ENCODE data around the gene SPON1. TPM values are rescaled to one million over a fixed set of nuclear protein-coding genes. Genes with fewer than 3 reads are reported as not detected.

The SPON1 gene
- total and polyA plus RNA-seq, 8 donors = 0.83 to 17.5 (median 1.7) TPM

- H3K4me3 ChIP-seq = no peak overlapping the region
- H3K27me3 ChIP-seq = no peaks in the 10 kb centered on the region
- no peaks in the 10 kb centered on the region for H3K9me3 ChIP-seq
- peak in 2 of 4 donors; percentile 33 to 35 for TF ChIP-seq CTCF (IDR thresholded peaks at IDR 0.05)
- no peak overlapping the region for H3K27ac ChIP-seq
- H3K36me3 ChIP-seq = no peaks in the 10 kb centered on the region
- peaks cover 7 to 18% (median 16%) of the 10 kb centered on the region in 3 donors for H3K4me1 ChIP-seq
- intact Hi-C loops (cut with DNase I) = loop anchor here in 1 of 3 donors (10.0 kb wide), 1 partner anchor 136 kb away; no protein-coding TSS in a partner anchor
- ATAC-seq (peak; percentile 64 to 93 (median 87)), DNase-seq (no peak), FAIRE-seq (no peak)
- 14 to 16% methylated on average over 5 of the region's 5 CpGs for WGBS, 2 donors
These were observed 345.8 kb downstream of the SPON1 start for GRCh38 chr11:14308114-14308896.

DNA sequence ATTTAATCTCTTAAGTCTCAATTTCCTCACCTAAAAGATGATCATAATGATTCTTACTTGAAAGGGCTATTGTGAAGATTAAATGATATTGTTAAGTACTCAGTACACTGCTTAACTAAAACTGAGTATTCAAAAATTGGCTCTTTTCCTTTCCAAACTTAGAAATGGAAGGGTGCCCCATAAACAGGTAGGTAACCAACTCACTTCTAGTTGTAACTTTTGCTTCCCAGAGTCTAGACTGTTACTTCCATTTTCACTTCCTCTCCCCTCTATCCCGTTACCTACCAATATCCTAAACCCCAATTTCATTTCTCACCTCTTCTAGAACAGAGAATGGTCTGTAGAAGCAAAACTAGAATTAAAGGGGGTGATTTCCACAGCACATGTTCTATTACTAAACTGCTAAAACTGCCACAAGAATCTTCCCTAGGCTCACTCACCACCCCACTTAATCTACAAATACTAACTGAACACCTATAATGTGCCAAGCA lies 346.4 kb downstream of the SPON1 start:
- Histone ChIP-seq H3K27me3 (no peaks in the 10 kb centered on the region), H3K4me3 (no peak overlapping the region), H3K27ac (no peak overlapping the region), H3K36me3 (no peaks in the 10 kb centered on the region), H3K4me1 (peaks cover 7 to 18% (median 16%) of the 10 kb centered on the region in 3 donors), H3K9me3 (no peaks in the 10 kb centered on the region)
- WGBS, 2 donors = 89 to 93% methylated on average over 1 of the region's 1 CpG
- DNase-seq (no peak), ATAC-seq (no peak), FAIRE-seq (no peak)
- TF ChIP-seq CTCF (IDR thresholded peaks at IDR 0.05) = no peak
- intact Hi-C loops (cut with DNase I) = loop anchor here in 1 of 3 donors (10.0 kb wide), 1 partner anchor 136 kb away; no protein-coding TSS in a partner anchor

DNA sequence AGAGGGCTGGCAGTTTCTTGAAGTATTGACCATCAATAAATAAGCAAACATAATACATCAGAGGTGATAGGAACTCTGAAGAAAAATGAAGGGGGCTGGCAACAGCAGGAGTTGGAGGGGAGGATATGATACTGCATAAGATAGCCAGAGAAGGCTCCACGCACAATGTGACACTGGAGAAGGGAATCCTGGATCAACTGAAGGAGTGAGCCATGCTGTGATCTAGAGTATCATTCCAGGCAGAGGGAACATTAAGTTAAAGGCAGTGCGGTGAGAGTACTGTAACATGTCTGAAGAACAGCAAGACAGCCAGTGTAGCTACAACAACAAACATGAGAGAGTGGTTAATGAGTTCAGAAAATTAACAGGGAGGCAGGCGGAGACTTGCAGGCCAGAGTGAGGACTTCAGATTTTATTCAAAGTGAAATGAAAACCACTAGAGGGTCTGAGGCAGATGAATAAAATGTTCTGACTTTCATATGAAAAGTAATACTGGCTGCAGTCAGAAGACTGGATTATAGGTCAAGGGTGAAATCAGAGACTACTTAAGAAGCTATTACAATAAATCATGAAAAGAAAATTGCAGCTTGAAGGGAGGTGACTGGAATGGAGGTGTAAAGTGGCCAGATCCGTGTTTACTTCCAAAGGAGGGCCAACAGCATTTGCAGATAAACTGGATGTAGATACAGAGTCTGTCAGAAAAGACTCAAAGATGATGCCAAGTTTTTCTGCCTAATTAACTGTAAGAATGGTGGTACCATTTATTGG lies 347.1 kb downstream of the SPON1 start:
- DNase-seq (no peak), FAIRE-seq (no peak), ATAC-seq (no peak)
- Histone ChIP-seq H3K9me3 (no peaks in the 10 kb centered on the region), H3K27ac (no peak overlapping the region), H3K4me1 (peaks cover 7 to 18% (median 16%) of the 10 kb centered on the region in 3 donors), H3K4me3 (no peak overlapping the region), H3K27me3 (no peaks in the 10 kb centered on the region), H3K36me3 (no peaks in the 10 kb centered on the region)
- WGBS, 2 donors = 79 to 80% methylated on average over 4 of the region's 4 CpGs
- intact Hi-C loops (cut with DNase I) = loop anchor here in 1 of 3 donors (10.0 kb wide), 1 partner anchor 135 kb away; no protein-coding TSS in a partner anchor
- no peak for TF ChIP-seq CTCF (IDR thresholded peaks at IDR 0.05)

- WGBS, 2 donors = 56 to 69% methylated on average over 1 of the region's 1 CpG
- no peak for DNase-seq
- Histone ChIP-seq H3K4me1 (peaks cover 7 to 18% (median 16%) of the 10 kb centered on the region in 3 donors), H3K27ac (no peak overlapping the region), H3K9me3 (no peaks in the 10 kb centered on the region), H3K4me3 (no peak overlapping the region), H3K36me3 (no peaks in the 10 kb centered on the region), H3K27me3 (no peaks in the 10 kb centered on the region)
- FAIRE-seq = no peak
- intact Hi-C loops (cut with DNase I) = no loop called here
- no peak for TF ChIP-seq CTCF (IDR thresholded peaks at IDR 0.05)
- ATAC-seq = no peak
These were observed 348.2 kb downstream of the SPON1 start for GRCh38 chr11:14310679-14311078.

All from pancreas (tissue), 10 donors.